Neural progenitor cell (in vitro differentiated cells): ENCODE results near the gene TMEM178B. TPM values are rescaled to one million over a fixed set of nuclear protein-coding genes. Genes with fewer than 3 reads are reported as not detected.
A peak's percentile ranks its signal among the peaks of the same experiment; 100 is the strongest.

Experiments
- DNase-seq: peaks from one replicate; pipeline ENCODE4 v3.0.0-alpha.2; 2016; ENCODE audit warnings: low spot score
- H2AFZ ChIP-seq: fragments of 200-600 bp; sonication (generic); replicated peaks from 2 replicates; pipeline ENCODE4 v1.6.1; 2016; ENCODE audit warnings: antibody characterized with exemption
- H3F3A ChIP-seq: fragments of 200-600 bp; sonication (generic); 2 replicates; pipeline ENCODE4 v1.6.1; 2016; ENCODE audit warnings: antibody characterized with exemption, low read depth
- H3K27ac ChIP-seq: fragments of 200-600 bp; sonication (generic); 2 replicates; pipeline ENCODE4 v1.5.1; 2016; ENCODE audit warnings: mild to moderate bottlenecking
- H3K27me3 ChIP-seq: fragments of 200-600 bp; sonication (generic); 2 replicates; pipeline ENCODE4 v1.6.1; 2016; ENCODE audit warnings: mild to moderate bottlenecking, moderate library complexity
- H3K36me3 ChIP-seq: fragments of 200-600 bp; sonication (generic); 2 replicates; pipeline ENCODE4 v1.5.1; 2016
- H3K4me1 ChIP-seq: fragments of 200-600 bp; sonication (generic); 2 replicates; pipeline ENCODE4 v1.6.1; 2016; ENCODE audit warnings: mixed run types
- H3K4me2 ChIP-seq: fragments of 200-600 bp; sonication (generic); 2 replicates; pipeline ENCODE4 v1.6.1; 2016
- H3K4me3 ChIP-seq: fragments of 200-600 bp; sonication (generic); 2 replicates; pipeline ENCODE4 v1.5.1; 2016
- H3K79me2 ChIP-seq: fragments of 200-600 bp; sonication (generic); 2 replicates; pipeline ENCODE4 v1.6.1; 2016; ENCODE audit warnings: low read depth
- H3K9ac ChIP-seq: fragments of 200-600 bp; sonication (generic); 2 replicates; pipeline ENCODE4 v1.6.1; 2016
- H3K9me3 ChIP-seq: fragments of 200-600 bp; sonication (generic); 2 replicates; pipeline ENCODE4 v1.5.1; 2016; ENCODE audit warnings: low read depth
- H4K20me1 ChIP-seq: fragments of 200-600 bp; sonication (generic); 2 replicates; pipeline ENCODE4 v1.6.1; 2016; ENCODE audit warnings: low read depth
- H3K27ac Mint-ChIP-seq: 3 replicates; pipeline ENCODE4 v1.8.0; 2021; ENCODE audit warnings: mixed read lengths
- H3K27me3 Mint-ChIP-seq: 2 replicates; pipeline ENCODE4 v1.8.0; 2022; ENCODE audit warnings: low read depth, mild to moderate bottlenecking, inconsistent platforms, moderate library complexity, mixed read lengths; ENCODE audit not compliant: insufficient read depth
- H3K36me3 Mint-ChIP-seq: 3 replicates; pipeline ENCODE4 v1.8.0; 2021; ENCODE audit warnings: mixed read lengths
- H3K4me1 Mint-ChIP-seq: 3 replicates; pipeline ENCODE4 v1.8.0; 2021; ENCODE audit warnings: mixed read lengths
- H3K4me3 Mint-ChIP-seq: 3 replicates; pipeline ENCODE4 v1.8.0; 2021; ENCODE audit warnings: mild to moderate bottlenecking, moderate library complexity, mixed read lengths
- H3K9me3 Mint-ChIP-seq: 3 replicates; pipeline ENCODE4 v1.8.0; 2020; ENCODE audit warnings: mixed read lengths
- CTCF ChIP-seq: fragments of 200-600 bp; sonication (generic); IDR thresholded peaks from 2 replicates; pipeline ENCODE4 v1.5.1; 2017; ENCODE audit warnings: antibody characterized with exemption, mild to moderate bottlenecking
- EZH2 ChIP-seq: fragments of 200-600 bp; sonication (generic); IDR thresholded peaks from 2 replicates; pipeline ENCODE4 v1.6.1; 2017; ENCODE audit warnings: antibody characterized with exemption, mild to moderate bottlenecking, moderate library complexity
- EZH2phosphoT487 ChIP-seq: fragments of 200-600 bp; sonication (generic); IDR thresholded peaks from 2 replicates; pipeline ENCODE4 v1.6.1; 2017; ENCODE audit warnings: antibody characterized with exemption
- total RNA-seq: library from RNA; depleted of rRNA; stranded (reverse); fragments of >200 nt; gene quantifications from 2 replicates; pipeline ENCODE4 v1.2.3, GENCODE V29; 2015; ENCODE audit warnings: low replicate concordance

Gene TMEM178B
- total RNA-seq, 1 donor from 2014 or later: 2.9 TPM

DNA sequence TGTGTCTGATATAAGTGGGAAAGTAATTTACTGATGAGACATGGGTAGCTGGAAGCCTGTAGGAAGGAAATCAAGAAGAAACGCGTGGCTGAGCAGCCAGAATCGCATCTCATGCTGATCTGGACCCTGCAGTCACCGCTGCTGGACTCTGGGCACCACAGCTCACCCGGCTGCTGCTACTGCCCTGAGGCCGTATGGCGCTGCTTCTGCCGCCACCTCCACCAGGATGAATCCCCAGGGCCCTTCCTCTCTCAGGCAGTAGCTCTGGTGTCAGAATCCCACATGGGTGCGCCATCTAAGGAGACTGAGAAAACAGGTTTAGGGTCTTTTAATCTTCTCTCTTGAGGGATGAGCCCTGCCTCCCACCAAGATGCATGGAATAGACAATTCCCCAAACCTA is 407.1 kb downstream of the TMEM178B start:
- Mint-ChIP-seq H3K4me1 (peaks cover 3% of the 10 kb centered on the region), H3K27me3 (peaks cover 2% of the 10 kb centered on the region), H3K27ac (peak overlapping the region; percentile 26), H3K4me3 (no peak overlapping the region), H3K9me3 (no peaks in the 10 kb centered on the region), H3K36me3 (no peaks in the 10 kb centered on the region)
- Histone ChIP-seq H3K27ac (no peak overlapping the region), H4K20me1 (no peaks in the 10 kb centered on the region), H3K36me3 (no peaks in the 10 kb centered on the region), H3K9ac (no peak overlapping the region), H2AFZ (no peak overlapping the region), H3K4me1 (no peaks in the 10 kb centered on the region), H3K4me3 (no peak overlapping the region), H3K79me2 (no peaks in the 10 kb centered on the region), H3K27me3 (no peaks in the 10 kb centered on the region), H3K9me3 (no peaks in the 10 kb centered on the region), H3K4me2 (no peak overlapping the region), H3F3A (no peaks in the 10 kb centered on the region)
- no peak for DNase-seq
- TF ChIP-seq EZH2 (no peak), EZH2phosphoT487 (no peak), CTCF (no peak)

DNA sequence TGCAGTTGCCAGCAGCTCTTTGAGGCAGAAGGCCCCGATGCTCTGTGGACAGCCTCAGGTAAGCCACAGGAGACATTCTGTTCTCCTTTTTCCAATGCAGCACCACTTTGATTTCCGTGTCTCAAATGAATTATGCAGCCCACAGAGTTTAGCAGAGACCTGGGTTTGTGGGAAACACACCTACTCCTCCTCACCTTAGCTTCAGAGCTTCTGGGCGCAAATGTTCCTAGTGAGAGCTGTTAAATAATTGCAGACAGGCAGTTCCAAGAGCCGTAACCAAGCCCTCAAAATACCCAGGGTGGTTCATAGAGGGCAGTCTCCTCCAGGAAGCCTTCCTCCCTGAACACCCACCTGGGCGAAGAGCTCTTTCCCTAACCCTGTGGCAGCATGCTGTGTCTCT is 408.1 kb downstream of the TMEM178B start:
- H2AFZ ChIP-seq: no peak overlapping the region
- H3K9me3 ChIP-seq: no peaks in the 10 kb centered on the region
- H3K27ac Mint-ChIP-seq: no peak overlapping the region
- TF ChIP-seq EZH2phosphoT487 (no peak), CTCF (no peak), EZH2 (no peak)
- H3K4me2 ChIP-seq: no peak overlapping the region
- H3K4me3 Mint-ChIP-seq: no peak overlapping the region
- no peaks in the 10 kb centered on the region for H3K79me2 ChIP-seq
- DNase-seq: no peak
- peaks cover 2% of the 10 kb centered on the region for H3K27me3 Mint-ChIP-seq
- peaks cover 3% of the 10 kb centered on the region for H3K4me1 Mint-ChIP-seq
- no peaks in the 10 kb centered on the region for H3K4me1 ChIP-seq
- H4K20me1 ChIP-seq: no peaks in the 10 kb centered on the region
- H3K4me3 ChIP-seq: no peak overlapping the region
- H3K27me3 ChIP-seq: no peaks in the 10 kb centered on the region
- no peaks in the 10 kb centered on the region for H3K36me3 Mint-ChIP-seq
- no peak overlapping the region for H3K9ac ChIP-seq
- H3F3A ChIP-seq: no peaks in the 10 kb centered on the region
- no peaks in the 10 kb centered on the region for H3K36me3 ChIP-seq
- H3K9me3 Mint-ChIP-seq: no peaks in the 10 kb centered on the region
- H3K27ac ChIP-seq: no peak overlapping the region

GRCh38 chr7:141483044-141483443 is 409.2 kb downstream of the TMEM178B start:
- Histone ChIP-seq H3F3A (no peaks in the 10 kb centered on the region), H3K9me3 (no peaks in the 10 kb centered on the region), H3K4me3 (no peak overlapping the region), H3K36me3 (no peaks in the 10 kb centered on the region), H4K20me1 (no peaks in the 10 kb centered on the region), H3K27ac (no peak overlapping the region), H3K9ac (no peak overlapping the region), H3K4me2 (no peak overlapping the region), H3K4me1 (no peaks in the 10 kb centered on the region), H3K79me2 (no peaks in the 10 kb centered on the region), H3K27me3 (no peaks in the 10 kb centered on the region), H2AFZ (no peak overlapping the region)
- Mint-ChIP-seq H3K9me3 (no peaks in the 10 kb centered on the region), H3K4me1 (peaks cover 3% of the 10 kb centered on the region), H3K4me3 (no peak overlapping the region), H3K36me3 (no peaks in the 10 kb centered on the region), H3K27me3 (no peaks in the 10 kb centered on the region), H3K27ac (no peak overlapping the region)
- no peak for DNase-seq
- no peak for TF ChIP-seq EZH2
- no peak for TF ChIP-seq EZH2phosphoT487
- TF ChIP-seq CTCF: no peak

- Histone ChIP-seq H3F3A (no peaks in the 10 kb centered on the region), H3K27ac (no peak overlapping the region), H3K4me1 (no peaks in the 10 kb centered on the region), H3K4me3 (no peak overlapping the region), H3K27me3 (no peaks in the 10 kb centered on the region), H3K4me2 (no peak overlapping the region), H3K9ac (no peak overlapping the region), H2AFZ (no peak overlapping the region), H3K9me3 (no peaks in the 10 kb centered on the region), H3K79me2 (no peaks in the 10 kb centered on the region), H4K20me1 (no peaks in the 10 kb centered on the region), H3K36me3 (no peaks in the 10 kb centered on the region)
- no peaks in the 10 kb centered on the region for H3K36me3 Mint-ChIP-seq
- H3K27me3 Mint-ChIP-seq: peaks cover under 1% of the 10 kb centered on the region
- TF ChIP-seq EZH2phosphoT487: no peak
- no peak overlapping the region for H3K27ac Mint-ChIP-seq
- no peak overlapping the region for H3K4me3 Mint-ChIP-seq
- H3K9me3 Mint-ChIP-seq: no peaks in the 10 kb centered on the region
- no peak for DNase-seq
- H3K4me1 Mint-ChIP-seq: peaks cover 3% of the 10 kb centered on the region
These were observed 411.0 kb downstream of the TMEM178B start for GRCh38 chr7:141484907-141485306.
